Caco-2 (cell line): ENCODE results near the gene UGT1A5. TPM values are rescaled to one million over a fixed set of nuclear protein-coding genes. Genes with fewer than 3 reads are reported as not detected.

Source experiments
- BruUV-seq: library from RNA; stranded (reverse); fragments of 400-500 nt; replicated peaks from 2 replicates; lab custom pipeline; 2021; lab: Mats Ljungman, UMichigan
- CTCF ChIA-PET: fragments of 300-600 bp; sonication (Branson Sonifier 250); formaldehyde crosslinking; loops from one replicate; lab custom pipeline; 2022; ENCODE audit warnings: antibody characterized with exemption; lab: Charles Lee
- POLR2A ChIA-PET: fragments of 300-600 bp; sonication (Branson Sonifier 250); formaldehyde crosslinking; loops from one replicate; lab custom pipeline; 2022; ENCODE audit warnings: antibody characterized with exemption; lab: Charles Lee
- DNase-seq, 2 experiments: peaks; one replicate each; pipeline versions ENCODE4 v3.0.0 to v3.0.0-alpha.2; 2020 to 2022
- H3K27me3 ChIP-seq: replicated peaks from 2 replicates; pipeline ENCODE4 v1.6.0; 2011; ENCODE audit warnings: low read length; ENCODE audit not compliant: control insufficient read depth, insufficient read depth
- H3K36me3 ChIP-seq: 2 replicates; pipeline ENCODE4 v1.5.1; 2011; ENCODE audit warnings: low read length; ENCODE audit not compliant: control insufficient read depth, insufficient read depth
- H3K4me1 ChIP-seq: fragments of 250-450 bp; sonication (Bioruptor Pico); 2 replicates; pipeline ENCODE4 v1.5.1; 2020; ENCODE audit warnings: mild to moderate bottlenecking
- H3K4me3 ChIP-seq: 2 replicates; pipeline ENCODE4 v1.5.1; 2011; ENCODE audit warnings: low read depth, mild to moderate bottlenecking, control low read depth, low read length
- H3K9me3 ChIP-seq: fragments of 250-450 bp; sonication (Bioruptor Pico); 2 replicates; pipeline ENCODE4 v1.5.1; 2020; ENCODE audit warnings: mild to moderate bottlenecking, moderate library complexity
- H3K27ac Mint-ChIP-seq: one replicate; pipeline ENCODE4 v1.8.0; 2022; ENCODE audit warnings: mixed read lengths; ENCODE audit not compliant: unreplicated experiment
- H3K27me3 Mint-ChIP-seq: one replicate; pipeline ENCODE4 v1.8.0; 2022; ENCODE audit warnings: mixed read lengths; ENCODE audit not compliant: insufficient read depth, unreplicated experiment
- H3K36me3 Mint-ChIP-seq: one replicate; pipeline ENCODE4 v1.8.0; 2022; ENCODE audit warnings: mild to moderate bottlenecking, mixed read lengths; ENCODE audit not compliant: insufficient read depth, unreplicated experiment
- H3K4me1 Mint-ChIP-seq: one replicate; pipeline ENCODE4 v1.8.0; 2022; ENCODE audit warnings: low read depth, mixed read lengths; ENCODE audit not compliant: unreplicated experiment
- H3K4me3 Mint-ChIP-seq: one replicate; pipeline ENCODE4 v1.8.0; 2022; ENCODE audit warnings: mild to moderate bottlenecking, moderate library complexity, mixed read lengths; ENCODE audit not compliant: unreplicated experiment
- H3K9me3 Mint-ChIP-seq: one replicate; pipeline ENCODE4 v1.8.0; 2022; ENCODE audit warnings: mixed read lengths; ENCODE audit not compliant: unreplicated experiment
- CTCF ChIP-seq, 2 experiments: fragments of 200-600 bp in 1 of 2; IDR thresholded peaks; 1 replicate in 1 of 2; 2 replicates in 1 of 2; pipeline versions ENCODE4 v1.5.1 to v1.8.0; 2011 to 2022; ENCODE audit warnings: antibody characterized with exemption in 1 of 2, control low read depth in 1 of 2, inconsistent platforms in 1 of 2, low read depth in 1 of 2, low read length in 1 of 2, mild to moderate bottlenecking in 1 of 2, moderate library complexity in 1 of 2; ENCODE audit not compliant: insufficient read depth in 1 of 2, severe bottlenecking in 1 of 2, unreplicated experiment in 1 of 2
- intact Hi-C: fragments of 100-400 bp; cut with micrococcal nuclease; formaldehyde crosslinking; loops from one replicate; pipeline ENCODE4 v1.10.0; 2022; ENCODE audit not compliant: unreplicated experiment
- total RNA-seq: library from RNA; stranded (reverse); gene quantifications from 2 replicates; pipeline ENCODE4 v1.2.3, GENCODE V29; 2022

The UGT1A5 gene
- total RNA-seq, 1 experiment from 2014 or later: 1.2 TPM

GRCh38 chr2:233801357-233802131 lies 88.8 kb downstream of the UGT1A5 start:
- no peaks in the 10 kb centered on the region for H3K9me3 ChIP-seq
- no peak for DNase-seq
- no TSS peak for BruUV-seq
- intact Hi-C loops: no loop called here
- H3K4me1 ChIP-seq: no peaks in the 10 kb centered on the region
- POLR2A ChIA-PET: no interaction called here
- H3K27me3 Mint-ChIP-seq: no peaks in the 10 kb centered on the region
- no peaks in the 10 kb centered on the region for H3K4me1 Mint-ChIP-seq
- H3K36me3 Mint-ChIP-seq: no peaks in the 10 kb centered on the region
- no peaks in the 10 kb centered on the region for H3K9me3 Mint-ChIP-seq
- no peak overlapping the region for H3K4me3 Mint-ChIP-seq
- no peak for TF ChIP-seq CTCF (IDR thresholded peaks at IDR 0.05; ENCODE audit: insufficient read depth in 1 of 2, low read depth in 1 of 2, low read length in 1 of 2, severe bottlenecking in 1 of 2, unreplicated experiment in 1 of 2)
- CTCF ChIA-PET: no interaction called here
- H3K27ac Mint-ChIP-seq: no peak overlapping the region
- no peaks in the 10 kb centered on the region for H3K27me3 ChIP-seq
- H3K36me3 ChIP-seq: no peaks in the 10 kb centered on the region
- no peak overlapping the region for H3K4me3 ChIP-seq

- Mint-ChIP-seq H3K27me3 (no peaks in the 10 kb centered on the region), H3K4me1 (no peaks in the 10 kb centered on the region), H3K4me3 (no peak overlapping the region), H3K9me3 (no peaks in the 10 kb centered on the region), H3K36me3 (no peaks in the 10 kb centered on the region), H3K27ac (no peak overlapping the region)
- Histone ChIP-seq H3K4me1 (no peaks in the 10 kb centered on the region), H3K36me3 (no peaks in the 10 kb centered on the region), H3K4me3 (no peak overlapping the region), H3K27me3 (no peaks in the 10 kb centered on the region), H3K9me3 (no peaks in the 10 kb centered on the region)
- no TSS peak for BruUV-seq
- ChIA-PET CTCF (no interaction called here), POLR2A (no interaction called here)
- no peak for TF ChIP-seq CTCF (IDR thresholded peaks at IDR 0.05; ENCODE audit: insufficient read depth in 1 of 2, low read depth in 1 of 2, low read length in 1 of 2, severe bottlenecking in 1 of 2, unreplicated experiment in 1 of 2)
- intact Hi-C loops: no loop called here
- DNase-seq: no peak
Observed at GRCh38 chr2:233802132-233802815, 89.6 kb downstream of the UGT1A5 start.

- CTCF ChIA-PET: no interaction called here
- no peaks in the 10 kb centered on the region for H3K36me3 ChIP-seq
- no peak for DNase-seq
- no peaks in the 10 kb centered on the region for H3K27me3 ChIP-seq
- BruUV-seq: no TSS peak
- H3K27ac Mint-ChIP-seq: no peak overlapping the region
- intact Hi-C loops: no loop called here
- TF ChIP-seq CTCF (IDR thresholded peaks at IDR 0.05; ENCODE audit: insufficient read depth in 1 of 2, low read depth in 1 of 2, low read length in 1 of 2, severe bottlenecking in 1 of 2, unreplicated experiment in 1 of 2): no peak
- no peaks in the 10 kb centered on the region for H3K9me3 ChIP-seq
- H3K4me3 ChIP-seq: no peak overlapping the region
- no peaks in the 10 kb centered on the region for H3K4me1 ChIP-seq
- POLR2A ChIA-PET: no interaction called here
- no peaks in the 10 kb centered on the region for H3K9me3 Mint-ChIP-seq
- H3K4me1 Mint-ChIP-seq: no peaks in the 10 kb centered on the region
- H3K27me3 Mint-ChIP-seq: no peaks in the 10 kb centered on the region
- H3K36me3 Mint-ChIP-seq: no peaks in the 10 kb centered on the region
- H3K4me3 Mint-ChIP-seq: no peak overlapping the region
Observed at GRCh38 chr2:233803292-233803911, 90.7 kb downstream of the UGT1A5 start.
